ENCODE measurements around the gene TMEM198.

DNA sequence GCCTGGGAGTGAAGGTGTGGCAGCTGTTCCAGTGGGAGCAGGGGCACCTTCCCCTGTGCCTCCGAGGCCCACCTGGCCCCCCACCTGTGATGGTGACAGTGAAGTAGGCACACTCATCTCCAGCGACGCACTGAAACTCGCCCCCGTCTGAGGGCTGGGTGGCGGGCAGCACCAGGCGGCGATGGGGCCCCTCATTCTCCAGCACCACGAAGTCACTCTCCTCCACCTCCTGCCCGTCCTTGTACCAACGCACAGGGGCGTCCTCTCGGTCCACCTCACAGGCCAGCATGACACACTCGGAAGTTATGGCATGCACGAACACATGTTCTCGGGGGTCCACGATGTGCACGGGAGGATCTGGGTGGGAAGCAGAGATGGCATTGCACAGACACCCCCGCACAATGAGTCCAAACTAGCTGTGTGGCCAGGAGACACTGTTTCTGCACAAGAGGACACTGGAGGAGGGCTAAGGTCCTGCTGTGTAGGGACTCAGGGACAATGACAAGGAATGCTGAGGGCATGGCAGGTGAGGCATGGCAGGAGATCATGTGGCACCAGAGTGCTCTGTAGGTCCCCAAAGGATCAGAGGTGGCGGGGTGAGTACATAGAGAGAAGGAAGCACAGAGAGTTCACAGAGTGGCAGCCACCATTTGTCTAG, 19.6 kb downstream of the TMEM198 start:
- no peak for TF ChIP-seq EZH2 (IDR thresholded peaks at IDR 0.05; ENCODE audit: borderline replicate concordance, low read depth, low read length, severe bottlenecking)
- TF ChIP-seq POLR2A (IDR thresholded peaks at IDR 0.05; ENCODE audit: low read depth, low read length) = no peak
- TF ChIP-seq, protein P1, sequence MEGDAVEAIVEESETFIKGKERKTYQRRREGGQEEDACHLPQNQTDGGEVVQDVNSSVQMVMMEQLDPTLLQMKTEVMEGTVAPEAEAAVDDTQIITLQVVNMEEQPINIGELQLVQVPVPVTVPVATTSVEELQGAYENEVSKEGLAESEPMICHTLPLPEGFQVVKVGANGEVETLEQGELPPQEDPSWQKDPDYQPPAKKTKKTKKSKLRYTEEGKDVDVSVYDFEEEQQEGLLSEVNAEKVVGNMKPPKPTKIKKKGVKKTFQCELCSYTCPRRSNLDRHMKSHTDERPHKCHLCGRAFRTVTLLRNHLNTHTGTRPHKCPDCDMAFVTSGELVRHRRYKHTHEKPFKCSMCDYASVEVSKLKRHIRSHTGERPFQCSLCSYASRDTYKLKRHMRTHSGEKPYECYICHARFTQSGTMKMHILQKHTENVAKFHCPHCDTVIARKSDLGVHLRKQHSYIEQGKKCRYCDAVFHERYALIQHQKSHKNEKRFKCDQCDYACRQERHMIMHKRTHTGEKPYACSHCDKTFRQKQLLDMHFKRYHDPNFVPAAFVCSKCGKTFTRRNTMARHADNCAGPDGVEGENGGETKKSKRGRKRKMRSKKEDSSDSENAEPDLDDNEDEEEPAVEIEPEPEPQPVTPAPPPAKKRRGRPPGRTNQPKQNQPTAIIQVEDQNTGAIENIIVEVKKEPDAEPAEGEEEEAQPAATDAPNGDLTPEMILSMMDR (IDR thresholded peaks at IDR 0.05; ENCODE audit: extremely low read depth in 1 of 2, insufficient read depth in 1 of 2, low read depth in 1 of 2, low read length in 2 of 2) = no peak
- TF ChIP-seq FOS (IDR thresholded peaks at IDR 0.05; ENCODE audit: borderline replicate concordance, insufficient read depth, low read length) = no peak
- no peak for TF ChIP-seq JUN (IDR thresholded peaks at IDR 0.05; ENCODE audit: borderline replicate concordance, insufficient read depth, insufficient read length, low read depth)
- TF ChIP-seq POLR2AphosphoS5 (IDR thresholded peaks at IDR 0.05; ENCODE audit: insufficient read depth, low read depth, low read length) = no peak
- TF ChIP-seq, protein P2, sequence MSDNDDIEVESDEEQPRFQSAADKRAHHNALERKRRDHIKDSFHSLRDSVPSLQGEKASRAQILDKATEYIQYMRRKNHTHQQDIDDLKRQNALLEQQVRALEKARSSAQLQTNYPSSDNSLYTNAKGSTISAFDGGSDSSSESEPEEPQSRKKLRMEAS (IDR thresholded peaks at IDR 0.05; ENCODE audit: insufficient read depth, insufficient read length) = no peak
- no peak for TF ChIP-seq MYC (IDR thresholded peaks at IDR 0.05; ENCODE audit: low read depth, low read length)
